Mesodermal cell (in vitro differentiated cells): ENCODE data around the gene ALDOA.

ENCODE experiments used
- H3K27ac ChIP-seq: 2 replicates; pipeline ENCODE4 v1.7.0; 2013; ENCODE audit warnings: mild to moderate bottlenecking, low read depth, low read length, moderate library complexity; ENCODE audit not compliant: severe bottlenecking
- H3K36me3 ChIP-seq: 2 replicates; pipeline ENCODE4 v1.7.1; 2013; ENCODE audit warnings: mild to moderate bottlenecking, low read length, moderate library complexity; ENCODE audit not compliant: control insufficient read depth, insufficient read depth
- H3K4me1 ChIP-seq: one replicate; pipeline ENCODE4 v1.7.1; 2013; ENCODE audit warnings: mild to moderate bottlenecking, low read length; ENCODE audit not compliant: insufficient read depth, control insufficient read depth, poor library complexity, severe bottlenecking
- H3K4me3 ChIP-seq: 2 replicates; pipeline ENCODE4 v1.7.0; 2013; ENCODE audit warnings: low read length, control low read depth, mild to moderate bottlenecking; ENCODE audit not compliant: insufficient read depth, poor library complexity, severe bottlenecking; ENCODE audit errors: extremely low read depth
- H3K9me3 ChIP-seq: 2 replicates; pipeline ENCODE4 v1.7.1; 2013; ENCODE audit warnings: mild to moderate bottlenecking, low read length, moderate library complexity; ENCODE audit not compliant: control insufficient read depth
- WGBS, 2 experiments: methylation state at CpG; one replicate each; pipeline ENCODE4 v1.1.5; 2013; ENCODE audit warnings: missing lambda C conversion rate in 2 of 2; ENCODE audit not compliant: insufficient coverage in 2 of 2; 5-methylcytosine and 5-hydroxymethylcytosine counted together

The ALDOA gene

DNA sequence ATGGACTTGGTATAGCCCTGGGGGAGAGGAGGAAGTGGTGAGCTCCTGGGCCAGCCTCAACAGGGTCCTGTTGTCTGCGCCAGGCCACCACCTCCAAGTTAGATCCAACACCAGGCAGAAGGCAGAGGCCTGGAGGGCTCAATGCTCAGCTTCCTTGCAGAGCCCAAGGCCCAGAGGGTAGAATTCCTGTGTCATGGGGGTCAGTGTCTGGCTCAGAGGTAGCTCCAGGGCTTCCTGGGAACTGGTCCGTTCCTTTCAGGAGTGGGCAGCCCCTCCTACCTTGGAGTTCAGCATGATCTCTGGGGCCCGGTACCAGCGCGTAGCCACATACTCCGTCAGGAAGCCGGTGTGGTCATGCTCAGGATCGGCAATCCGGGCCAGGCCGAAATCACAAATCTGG, 52.2 kb downstream of the ALDOA start:
- H3K4me3 ChIP-seq = no peak overlapping the region
- H3K36me3 ChIP-seq = peaks cover 62% of the 10 kb centered on the region
- no peaks in the 10 kb centered on the region for H3K9me3 ChIP-seq
- no peaks in the 10 kb centered on the region for H3K4me1 ChIP-seq
- H3K27ac ChIP-seq = no peak overlapping the region
- WGBS, 2 experiments = 97 to 99% methylated on average over 9 of the region's 10 CpGs

DNA sequence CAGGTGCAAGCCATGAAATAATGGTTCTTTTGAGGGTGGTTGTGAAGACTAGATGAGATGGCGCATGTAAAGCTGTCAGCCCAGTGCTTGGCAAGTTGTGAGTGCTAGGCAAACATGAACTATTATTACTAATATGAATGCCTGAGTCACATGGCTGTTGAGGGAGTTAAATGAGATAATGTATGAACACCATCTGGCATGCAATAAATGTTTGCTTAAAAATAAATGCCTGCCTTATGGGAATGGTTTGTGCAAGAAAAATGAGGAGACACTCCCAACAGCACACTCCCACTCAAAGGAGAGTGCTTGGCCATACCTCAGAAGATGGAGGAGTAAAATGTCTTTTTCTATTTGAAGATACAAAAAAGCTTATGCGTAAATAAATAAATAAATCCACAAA, 53.9 kb downstream of the ALDOA start:
- Histone ChIP-seq H3K4me3 (no peak overlapping the region), H3K9me3 (no peaks in the 10 kb centered on the region), H3K27ac (no peak overlapping the region), H3K36me3 (peaks cover 62% of the 10 kb centered on the region), H3K4me1 (no peaks in the 10 kb centered on the region)
- 100% methylated on average over 2 of the region's 2 CpGs; no CpG with 5 or more reads in 1 of the 2 experiments for WGBS, 2 experiments
